Left lung (tissue), 10 donors: ENCODE data around the gene TMCC1. TPM values are rescaled to one million over a fixed set of nuclear protein-coding genes. Genes with fewer than 3 reads are reported as not detected.

Experiments used
- ATAC-seq: fragments of 200-7000 bp; cut with Tn5 transposase; one replicate; pipeline ENCODE4 v1.9.1; 2020; ENCODE audit warnings: moderate library complexity
- DNase-seq, 4 donors: peaks; one replicate each; pipeline ENCODE4 v3.0.0-alpha.2; 2013 to 2020
- H3K27ac ChIP-seq, 2 donors: fragments of 200-600 bp; sonication (generic) in 1 of 2; one replicate each; pipeline versions ENCODE4 v1.5.0 to v1.8.0; 2020 to 2021
- H3K27me3 ChIP-seq, 2 donors: fragments of 200-600 bp; sonication (generic) in 1 of 2; one replicate each; pipeline versions ENCODE4 v1.5.0 to v1.8.0; 2020 to 2021
- H3K36me3 ChIP-seq, 2 donors: fragments of 200-600 bp; sonication (generic) in 1 of 2; one replicate each; pipeline versions ENCODE4 v1.5.0 to v1.8.0; 2020 to 2021
- H3K4me1 ChIP-seq, 2 donors: fragments of 200-600 bp; one replicate each; pipeline ENCODE4 v1.8.0; 2021
- H3K4me3 ChIP-seq, 2 donors: fragments of 200-600 bp; sonication (generic) in 1 of 2; one replicate each; pipeline versions ENCODE4 v1.5.0 to v1.8.0; 2020 to 2021; ENCODE audit warnings: mild to moderate bottlenecking in 1 of 2
- H3K9me3 ChIP-seq, 2 donors: fragments of 200-600 bp; sonication (generic) in 1 of 2; one replicate each; pipeline versions ENCODE4 v1.5.0 to v1.8.0; 2020 to 2021
- intact Hi-C, 2 donors: fragments of 100-400 bp; cut with DNase I; formaldehyde crosslinking; loops; one replicate each; pipeline versions ENCODE4 v1.11.2 to v1.14.2; 2022
- polyA plus RNA-seq, 6 donors: library from polyadenylated mRNA; unstranded; fragments of 120-200 nt; gene quantifications; one replicate each; pipeline ENCODE4 v1.2.1, GENCODE V29; 2013; ENCODE audit not compliant: insufficient read length in 6 of 6
- total RNA-seq, 2 donors: library from RNA; stranded (reverse); fragmentation: NEBNext Ultra II Directional; extraction: Animal tissue kit (Norgen Biotek cat#: 25700); gene quantifications; one replicate each; pipeline ENCODE4 v1.2.1, GENCODE V29; 2021
- TF ChIP-seq, protein P1 (sequence below), 2 donors: fragments of 200-600 bp; sonication (generic) in 1 of 2; IDR thresholded peaks; one replicate each; pipeline versions ENCODE4 v1.5.0 to v1.8.0; 2021; ENCODE audit warnings: antibody characterized with exemption in 2 of 2
- donor health status: DM: no; HTN: yes; CAD: no.
- donor health status: DM: no; HTN: no; CAD: no.

Gene TMCC1
- total and polyA plus RNA-seq, 8 donors = 24.4 to 38.8 (median 27.4) TPM

DNA sequence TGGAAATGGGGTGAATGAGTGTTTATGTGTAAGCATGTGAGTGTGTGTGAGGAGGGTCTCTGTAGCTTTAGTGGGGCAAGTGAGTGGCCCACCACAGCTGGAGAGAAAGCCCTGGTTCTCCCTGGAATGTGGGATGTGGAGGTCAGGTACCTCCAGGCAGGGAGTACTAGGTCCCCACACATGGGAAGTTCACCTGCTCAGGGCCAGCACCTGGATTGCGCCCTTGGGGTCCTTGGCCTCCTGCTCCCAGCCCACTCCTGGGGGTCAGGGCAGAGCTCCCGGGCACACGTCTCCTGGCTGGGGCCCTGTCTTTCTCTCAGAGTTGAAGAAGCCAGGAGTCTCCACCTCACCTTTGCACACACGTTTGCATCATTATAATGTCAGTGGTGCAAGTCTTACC, 40.0 kb upstream of the TMCC1 start:
- no peaks in the 10 kb centered on the region for H3K27me3 ChIP-seq
- no peak for DNase-seq
- no peaks in the 10 kb centered on the region for H3K36me3 ChIP-seq
- H3K27ac ChIP-seq = no peak overlapping the region
- TF ChIP-seq, protein P1, sequence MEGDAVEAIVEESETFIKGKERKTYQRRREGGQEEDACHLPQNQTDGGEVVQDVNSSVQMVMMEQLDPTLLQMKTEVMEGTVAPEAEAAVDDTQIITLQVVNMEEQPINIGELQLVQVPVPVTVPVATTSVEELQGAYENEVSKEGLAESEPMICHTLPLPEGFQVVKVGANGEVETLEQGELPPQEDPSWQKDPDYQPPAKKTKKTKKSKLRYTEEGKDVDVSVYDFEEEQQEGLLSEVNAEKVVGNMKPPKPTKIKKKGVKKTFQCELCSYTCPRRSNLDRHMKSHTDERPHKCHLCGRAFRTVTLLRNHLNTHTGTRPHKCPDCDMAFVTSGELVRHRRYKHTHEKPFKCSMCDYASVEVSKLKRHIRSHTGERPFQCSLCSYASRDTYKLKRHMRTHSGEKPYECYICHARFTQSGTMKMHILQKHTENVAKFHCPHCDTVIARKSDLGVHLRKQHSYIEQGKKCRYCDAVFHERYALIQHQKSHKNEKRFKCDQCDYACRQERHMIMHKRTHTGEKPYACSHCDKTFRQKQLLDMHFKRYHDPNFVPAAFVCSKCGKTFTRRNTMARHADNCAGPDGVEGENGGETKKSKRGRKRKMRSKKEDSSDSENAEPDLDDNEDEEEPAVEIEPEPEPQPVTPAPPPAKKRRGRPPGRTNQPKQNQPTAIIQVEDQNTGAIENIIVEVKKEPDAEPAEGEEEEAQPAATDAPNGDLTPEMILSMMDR (IDR thresholded peaks at IDR 0.05) = no peak
- H3K4me1 ChIP-seq = peaks cover 0 to 9% of the 10 kb centered on the region in 2 donors
- intact Hi-C loops = loop anchor here in 1 of 2 donors (10.0 kb wide), 1 partner anchor 299 kb away; no protein-coding TSS in a partner anchor
- H3K4me3 ChIP-seq = no peak overlapping the region
- no peak for ATAC-seq
- H3K9me3 ChIP-seq = peaks cover 0 to 18% of the 10 kb centered on the region in 2 donors

DNA sequence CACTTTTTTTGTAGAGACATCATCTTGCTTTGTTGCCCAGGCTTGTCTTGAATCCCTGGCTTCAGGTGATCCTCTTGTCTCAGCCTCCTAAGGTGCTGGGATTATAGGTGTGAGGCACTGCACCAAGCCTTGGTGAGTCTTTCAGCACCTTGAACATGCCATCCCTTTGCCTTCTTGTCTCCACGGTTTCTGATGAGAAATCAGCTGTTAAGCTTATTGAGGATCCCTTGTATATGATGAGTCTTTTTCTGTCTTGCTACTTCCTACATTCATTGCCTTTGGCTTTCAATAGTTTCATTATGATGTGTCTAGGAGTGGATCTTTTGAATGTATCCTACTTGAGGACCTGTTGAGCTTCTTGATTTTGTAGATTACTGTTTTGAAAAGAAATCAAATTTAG, 35.9 kb upstream of the TMCC1 start:
- H3K27me3 ChIP-seq = no peaks in the 10 kb centered on the region
- intact Hi-C loops = no loop called here
- DNase-seq (no peak), ATAC-seq (no peak)
- TF ChIP-seq, protein P1 (IDR thresholded peaks at IDR 0.05) = no peak
- H3K4me3 ChIP-seq = no peak overlapping the region
- H3K36me3 ChIP-seq = no peaks in the 10 kb centered on the region
- H3K27ac ChIP-seq = no peak overlapping the region
- no peaks in the 10 kb centered on the region for H3K4me1 ChIP-seq
- H3K9me3 ChIP-seq = peaks cover 0 to 18% of the 10 kb centered on the region in 2 donors

DNA sequence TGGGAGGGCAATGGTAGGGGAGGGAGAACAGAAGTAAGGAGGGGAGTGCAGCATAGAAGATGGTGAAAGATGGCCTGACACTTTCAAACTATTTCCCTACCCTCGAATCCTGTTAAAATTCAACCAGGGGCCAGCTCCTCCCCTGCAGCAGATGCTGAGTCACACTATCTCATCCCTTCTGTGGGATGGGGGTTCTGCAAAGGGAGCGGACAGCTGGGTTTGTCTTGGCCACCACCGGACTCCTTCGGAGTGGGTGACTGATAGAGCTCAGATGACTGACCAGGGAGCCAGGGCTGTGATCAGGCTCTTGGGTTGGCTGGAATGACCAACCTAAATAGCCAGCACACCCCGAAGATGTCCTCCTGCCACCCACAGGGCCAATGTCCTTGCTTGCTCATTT, 33.6 kb upstream of the TMCC1 start:
- TF ChIP-seq, protein P1 (IDR thresholded peaks at IDR 0.05) = no peak
- Histone ChIP-seq H3K27me3 (no peaks in the 10 kb centered on the region), H3K36me3 (no peaks in the 10 kb centered on the region), H3K4me1 (no peaks in the 10 kb centered on the region), H3K9me3 (peaks cover 0 to 20% of the 10 kb centered on the region in 2 donors), H3K4me3 (no peak overlapping the region), H3K27ac (no peak overlapping the region)
- intact Hi-C loops = no loop called here
- DNase-seq (no peak), ATAC-seq (no peak)

DNA sequence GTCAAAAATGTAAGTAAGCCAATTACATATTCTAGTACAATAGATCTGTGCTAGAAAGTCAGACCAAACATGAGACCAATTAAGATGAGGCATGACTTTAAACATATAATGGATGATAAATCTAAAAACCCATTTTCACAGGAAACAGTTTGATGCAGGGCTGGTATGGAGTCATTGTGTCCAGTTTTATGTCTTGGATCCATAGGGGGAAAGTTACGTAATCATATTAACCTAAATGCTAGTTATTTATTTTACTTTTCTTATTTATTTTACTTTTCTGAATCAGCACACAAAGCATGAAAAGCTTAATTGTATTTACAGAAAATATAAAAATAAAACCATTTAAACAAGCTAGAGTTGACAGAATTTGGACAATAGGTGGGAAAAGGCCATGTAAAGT, 26.3 kb upstream of the TMCC1 start:
- DNase-seq (no peak), ATAC-seq (no peak)
- intact Hi-C loops = no loop called here
- TF ChIP-seq, protein P1 (IDR thresholded peaks at IDR 0.05) = no peak
- no peak overlapping the region for H3K27ac ChIP-seq
- H3K4me3 ChIP-seq = no peak overlapping the region
- no peaks in the 10 kb centered on the region for H3K4me1 ChIP-seq
- peaks cover 0 to 46% of the 10 kb centered on the region in 2 donors for H3K9me3 ChIP-seq
- H3K36me3 ChIP-seq = no peaks in the 10 kb centered on the region
- H3K27me3 ChIP-seq = no peaks in the 10 kb centered on the region

DNA sequence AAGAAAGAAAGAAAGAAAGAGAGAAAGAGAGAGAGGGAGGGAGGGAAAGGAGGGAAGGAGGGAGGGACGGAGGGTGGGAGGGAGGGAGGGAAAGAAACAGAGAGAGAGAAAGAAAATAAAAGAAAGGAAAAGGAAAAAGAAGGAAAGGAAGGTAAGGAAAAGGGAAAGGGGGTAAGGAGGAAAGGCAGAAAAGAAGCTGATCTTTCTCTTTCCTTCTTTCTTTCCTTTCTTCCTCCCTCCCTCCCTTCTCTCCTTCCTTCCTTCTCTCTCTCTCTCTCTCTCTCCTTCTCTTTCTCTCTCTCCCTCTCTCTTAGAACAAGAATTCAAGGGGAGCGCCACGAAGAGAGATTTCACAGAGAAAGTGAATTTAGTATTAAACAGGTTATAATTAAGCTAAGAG, 25.8 kb upstream of the TMCC1 start:
- no peaks in the 10 kb centered on the region for H3K36me3 ChIP-seq
- H3K4me3 ChIP-seq = no peak overlapping the region
- no peaks in the 10 kb centered on the region for H3K27me3 ChIP-seq
- intact Hi-C loops = no loop called here
- ATAC-seq (no peak), DNase-seq (no peak)
- H3K9me3 ChIP-seq = peaks cover 0 to 48% of the 10 kb centered on the region in 2 donors
- H3K4me1 ChIP-seq = no peaks in the 10 kb centered on the region
- no peak overlapping the region for H3K27ac ChIP-seq
- TF ChIP-seq, protein P1 (IDR thresholded peaks at IDR 0.05) = no peak
